Neural progenitor cell (in vitro differentiated cells): Measurements from ENCODE around the gene PAM. TPM values are rescaled to one million over a fixed set of nuclear protein-coding genes. Genes with fewer than 3 reads are reported as not detected.

Experiments
- DNase-seq: peaks from one replicate; pipeline ENCODE4 v3.0.0-alpha.2; 2016; ENCODE audit warnings: low spot score
- H2AFZ ChIP-seq: fragments of 200-600 bp; sonication (generic); replicated peaks from 2 replicates; pipeline ENCODE4 v1.6.1; 2016; ENCODE audit warnings: antibody characterized with exemption
- H3F3A ChIP-seq: fragments of 200-600 bp; sonication (generic); 2 replicates; pipeline ENCODE4 v1.6.1; 2016; ENCODE audit warnings: antibody characterized with exemption, low read depth
- H3K27ac ChIP-seq: fragments of 200-600 bp; sonication (generic); 2 replicates; pipeline ENCODE4 v1.5.1; 2016; ENCODE audit warnings: mild to moderate bottlenecking
- H3K27me3 ChIP-seq: fragments of 200-600 bp; sonication (generic); 2 replicates; pipeline ENCODE4 v1.6.1; 2016; ENCODE audit warnings: mild to moderate bottlenecking, moderate library complexity
- H3K36me3 ChIP-seq: fragments of 200-600 bp; sonication (generic); 2 replicates; pipeline ENCODE4 v1.5.1; 2016
- H3K4me1 ChIP-seq: fragments of 200-600 bp; sonication (generic); 2 replicates; pipeline ENCODE4 v1.6.1; 2016; ENCODE audit warnings: mixed run types
- H3K4me2 ChIP-seq: fragments of 200-600 bp; sonication (generic); 2 replicates; pipeline ENCODE4 v1.6.1; 2016
- H3K4me3 ChIP-seq: fragments of 200-600 bp; sonication (generic); 2 replicates; pipeline ENCODE4 v1.5.1; 2016
- H3K79me2 ChIP-seq: fragments of 200-600 bp; sonication (generic); 2 replicates; pipeline ENCODE4 v1.6.1; 2016; ENCODE audit warnings: low read depth
- H3K9ac ChIP-seq: fragments of 200-600 bp; sonication (generic); 2 replicates; pipeline ENCODE4 v1.6.1; 2016
- H3K9me3 ChIP-seq: fragments of 200-600 bp; sonication (generic); 2 replicates; pipeline ENCODE4 v1.5.1; 2016; ENCODE audit warnings: low read depth
- H4K20me1 ChIP-seq: fragments of 200-600 bp; sonication (generic); 2 replicates; pipeline ENCODE4 v1.6.1; 2016; ENCODE audit warnings: low read depth
- H3K27ac Mint-ChIP-seq: 3 replicates; pipeline ENCODE4 v1.8.0; 2021; ENCODE audit warnings: mixed read lengths
- H3K27me3 Mint-ChIP-seq: 2 replicates; pipeline ENCODE4 v1.8.0; 2022; ENCODE audit warnings: low read depth, mild to moderate bottlenecking, inconsistent platforms, moderate library complexity, mixed read lengths; ENCODE audit not compliant: insufficient read depth
- H3K36me3 Mint-ChIP-seq: 3 replicates; pipeline ENCODE4 v1.8.0; 2021; ENCODE audit warnings: mixed read lengths
- H3K4me1 Mint-ChIP-seq: 3 replicates; pipeline ENCODE4 v1.8.0; 2021; ENCODE audit warnings: mixed read lengths
- H3K4me3 Mint-ChIP-seq: 3 replicates; pipeline ENCODE4 v1.8.0; 2021; ENCODE audit warnings: mild to moderate bottlenecking, moderate library complexity, mixed read lengths
- H3K9me3 Mint-ChIP-seq: 3 replicates; pipeline ENCODE4 v1.8.0; 2020; ENCODE audit warnings: mixed read lengths
- CTCF ChIP-seq: fragments of 200-600 bp; sonication (generic); IDR thresholded peaks from 2 replicates; pipeline ENCODE4 v1.5.1; 2017; ENCODE audit warnings: antibody characterized with exemption, mild to moderate bottlenecking
- EZH2 ChIP-seq: fragments of 200-600 bp; sonication (generic); IDR thresholded peaks from 2 replicates; pipeline ENCODE4 v1.6.1; 2017; ENCODE audit warnings: antibody characterized with exemption, mild to moderate bottlenecking, moderate library complexity
- EZH2phosphoT487 ChIP-seq: fragments of 200-600 bp; sonication (generic); IDR thresholded peaks from 2 replicates; pipeline ENCODE4 v1.6.1; 2017; ENCODE audit warnings: antibody characterized with exemption
- total RNA-seq: library from RNA; depleted of rRNA; stranded (reverse); fragments of >200 nt; gene quantifications from 2 replicates; pipeline ENCODE4 v1.2.3, GENCODE V29; 2015; ENCODE audit warnings: low replicate concordance

Gene PAM
- total RNA-seq, 1 donor from 2014 or later: 246 TPM

GRCh38 chr5:102830241-102830640 lies 75.1 kb downstream of the PAM start:
- Mint-ChIP-seq H3K36me3 (peaks cover 12% of the 10 kb centered on the region), H3K4me3 (no peak overlapping the region), H3K27me3 (no peaks in the 10 kb centered on the region), H3K4me1 (no peaks in the 10 kb centered on the region), H3K27ac (no peak overlapping the region), H3K9me3 (peaks cover 10% of the 10 kb centered on the region)
- Histone ChIP-seq H2AFZ (no peak overlapping the region), H3K9me3 (no peaks in the 10 kb centered on the region), H3K4me1 (peaks cover 7% of the 10 kb centered on the region), H3K9ac (no peak overlapping the region), H3K4me2 (no peak overlapping the region), H3F3A (no peaks in the 10 kb centered on the region), H3K4me3 (no peak overlapping the region), H3K79me2 (no peaks in the 10 kb centered on the region), H4K20me1 (no peaks in the 10 kb centered on the region), H3K27me3 (no peaks in the 10 kb centered on the region), H3K27ac (no peak overlapping the region), H3K36me3 (no peaks in the 10 kb centered on the region)
- DNase-seq: no peak
- no peak for TF ChIP-seq EZH2phosphoT487
- no peak for TF ChIP-seq EZH2
- no peak for TF ChIP-seq CTCF

DNA sequence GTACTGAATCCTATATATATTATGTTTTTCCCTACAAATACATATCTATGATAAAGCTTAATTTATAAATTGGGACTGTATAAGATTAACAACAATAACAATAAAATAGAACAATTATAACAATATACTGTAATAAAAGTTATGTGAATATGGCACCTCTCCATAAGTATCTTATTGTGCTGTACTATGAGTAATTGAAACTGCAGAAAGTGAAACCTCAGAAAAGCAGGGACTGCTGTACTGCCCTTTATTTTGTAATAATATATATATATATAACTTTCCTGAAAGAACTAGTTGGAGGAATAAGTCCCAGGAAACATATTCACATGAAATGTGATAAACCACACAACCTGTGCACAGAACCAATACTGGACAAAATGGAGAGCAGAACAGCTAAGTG lies 77.3 kb downstream of the PAM start:
- no peaks in the 10 kb centered on the region for H3K36me3 ChIP-seq
- H3K79me2 ChIP-seq: no peaks in the 10 kb centered on the region
- no peaks in the 10 kb centered on the region for H3K9me3 ChIP-seq
- H3K36me3 Mint-ChIP-seq: peaks cover 10% of the 10 kb centered on the region
- no peaks in the 10 kb centered on the region for H3K4me1 Mint-ChIP-seq
- no peak overlapping the region for H2AFZ ChIP-seq
- H4K20me1 ChIP-seq: no peaks in the 10 kb centered on the region
- no peak overlapping the region for H3K27ac Mint-ChIP-seq
- H3K9ac ChIP-seq: no peak overlapping the region
- peaks cover 10% of the 10 kb centered on the region for H3K9me3 Mint-ChIP-seq
- TF ChIP-seq EZH2: no peak
- TF ChIP-seq CTCF: no peak
- no peak for TF ChIP-seq EZH2phosphoT487
- H3K4me3 Mint-ChIP-seq: no peak overlapping the region
- DNase-seq: no peak
- no peak overlapping the region for H3K4me2 ChIP-seq
- no peak overlapping the region for H3K27ac ChIP-seq
- no peaks in the 10 kb centered on the region for H3K4me1 ChIP-seq
- no peak overlapping the region for H3K4me3 ChIP-seq
- H3F3A ChIP-seq: no peaks in the 10 kb centered on the region
- no peaks in the 10 kb centered on the region for H3K27me3 ChIP-seq
- no peaks in the 10 kb centered on the region for H3K27me3 Mint-ChIP-seq

- H3F3A ChIP-seq: no peaks in the 10 kb centered on the region
- no peaks in the 10 kb centered on the region for H3K79me2 ChIP-seq
- Mint-ChIP-seq H3K27ac (no peak overlapping the region), H3K9me3 (peaks cover 10% of the 10 kb centered on the region), H3K4me3 (no peak overlapping the region), H3K36me3 (peaks cover 10% of the 10 kb centered on the region), H3K27me3 (no peaks in the 10 kb centered on the region), H3K4me1 (no peaks in the 10 kb centered on the region)
- H3K4me1 ChIP-seq: no peaks in the 10 kb centered on the region
- no peak overlapping the region for H3K9ac ChIP-seq
- H3K36me3 ChIP-seq: no peaks in the 10 kb centered on the region
- H4K20me1 ChIP-seq: no peaks in the 10 kb centered on the region
- no peaks in the 10 kb centered on the region for H3K27me3 ChIP-seq
- H3K27ac ChIP-seq: no peak overlapping the region
- no peaks in the 10 kb centered on the region for H3K9me3 ChIP-seq
- TF ChIP-seq EZH2phosphoT487 (no peak), EZH2 (no peak), CTCF (no peak)
- H3K4me3 ChIP-seq: no peak overlapping the region
- H3K4me2 ChIP-seq: no peak overlapping the region
- no peak for DNase-seq
- H2AFZ ChIP-seq: no peak overlapping the region
Measured at GRCh38 chr5:102833146-102833545, 78.0 kb downstream of the PAM start.
